ENCODE measurements around the gene MMP25. TPM values are rescaled to one million over a fixed set of nuclear protein-coding genes. Genes with fewer than 3 reads are reported as not detected.

MMP25 gene
- total RNA-seq, 1 donor from 2014 or later, result 0.89 TPM

DNA sequence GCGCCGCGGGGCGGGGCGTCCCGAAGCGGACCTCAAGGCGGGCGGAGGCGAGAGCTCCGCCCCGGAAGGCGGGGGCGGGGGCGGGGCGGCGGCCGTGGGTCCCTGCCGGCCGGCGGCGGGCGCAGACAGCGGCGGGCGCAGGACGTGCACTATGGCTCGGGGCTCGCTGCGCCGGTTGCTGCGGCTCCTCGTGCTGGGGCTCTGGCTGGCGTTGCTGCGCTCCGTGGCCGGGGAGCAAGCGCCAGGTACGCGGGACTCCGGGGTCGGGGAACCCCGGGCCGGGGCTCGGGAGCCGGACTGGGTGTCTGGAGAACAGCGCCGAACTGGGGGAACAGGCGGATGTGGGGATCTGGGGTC is 26.1 kb upstream of the MMP25 start, which contains the start of gene TNFRSF12A:
TNFRSF12A (plus strand) TSS at position 122 of the 357 bp plus-strand sequence; CDS start at position 152, 30 bp downstream.
- DNase-seq (ENCODE audit: low read depth) (peak; percentile 35), FAIRE-seq (no peak)
- Histone ChIP-seq H2AFZ (ENCODE audit: low read depth, low read length) (peak within 1 kb of the TSS; percentile 68), H3K4me1 (ENCODE audit: insufficient read depth, low read length) (peaks cover 29% of the 10 kb centered on the region), H3K27me3 (ENCODE audit: insufficient read depth, low read length) (no peaks in the 10 kb centered on the region), H3K36me3 (ENCODE audit: insufficient read depth, low read length) (no peaks in the 10 kb centered on the region), H3K79me2 (ENCODE audit: insufficient read depth, low read length) (peaks cover 5% of the 10 kb centered on the region), H3K9me3 (ENCODE audit: insufficient read depth, low read depth, low read length) (no peaks in the 10 kb centered on the region), H3K4me3 (ENCODE audit: insufficient read depth, low read depth, low read length) (peak within 1 kb of the TSS; percentile 94), H4K20me1 (ENCODE audit: insufficient read depth, low read length) (peaks cover 7% of the 10 kb centered on the region), H3K4me2 (ENCODE audit: low read length) (peak within 1 kb of the TSS; percentile 88), H3K27ac (ENCODE audit: low read depth, low read length) (peak within 1 kb of the TSS; percentile 100), H3K9ac (ENCODE audit: low read length) (peak within 1 kb of the TSS; percentile 99)
- Mint-ChIP-seq H3K4me3 (ENCODE audit: unreplicated experiment) (peak within 1 kb of the TSS; percentile 93), H3K9me3 (ENCODE audit: unreplicated experiment) (no peaks in the 10 kb centered on the region), H3K36me3 (ENCODE audit: low read depth, unreplicated experiment) (peaks cover 2% of the 10 kb centered on the region), H3K27me3 (ENCODE audit: low read depth, unreplicated experiment) (no peaks in the 10 kb centered on the region), H3K4me1 (ENCODE audit: low read depth, unreplicated experiment) (peaks cover 15% of the 10 kb centered on the region), H3K27ac (ENCODE audit: unreplicated experiment) (peak within 1 kb of the TSS; percentile 100)
- TF ChIP-seq, protein P1, sequence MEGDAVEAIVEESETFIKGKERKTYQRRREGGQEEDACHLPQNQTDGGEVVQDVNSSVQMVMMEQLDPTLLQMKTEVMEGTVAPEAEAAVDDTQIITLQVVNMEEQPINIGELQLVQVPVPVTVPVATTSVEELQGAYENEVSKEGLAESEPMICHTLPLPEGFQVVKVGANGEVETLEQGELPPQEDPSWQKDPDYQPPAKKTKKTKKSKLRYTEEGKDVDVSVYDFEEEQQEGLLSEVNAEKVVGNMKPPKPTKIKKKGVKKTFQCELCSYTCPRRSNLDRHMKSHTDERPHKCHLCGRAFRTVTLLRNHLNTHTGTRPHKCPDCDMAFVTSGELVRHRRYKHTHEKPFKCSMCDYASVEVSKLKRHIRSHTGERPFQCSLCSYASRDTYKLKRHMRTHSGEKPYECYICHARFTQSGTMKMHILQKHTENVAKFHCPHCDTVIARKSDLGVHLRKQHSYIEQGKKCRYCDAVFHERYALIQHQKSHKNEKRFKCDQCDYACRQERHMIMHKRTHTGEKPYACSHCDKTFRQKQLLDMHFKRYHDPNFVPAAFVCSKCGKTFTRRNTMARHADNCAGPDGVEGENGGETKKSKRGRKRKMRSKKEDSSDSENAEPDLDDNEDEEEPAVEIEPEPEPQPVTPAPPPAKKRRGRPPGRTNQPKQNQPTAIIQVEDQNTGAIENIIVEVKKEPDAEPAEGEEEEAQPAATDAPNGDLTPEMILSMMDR (IDR thresholded peaks at IDR 0.05; ENCODE audit: insufficient read depth, low read depth, low read length), result no peak

DNA sequence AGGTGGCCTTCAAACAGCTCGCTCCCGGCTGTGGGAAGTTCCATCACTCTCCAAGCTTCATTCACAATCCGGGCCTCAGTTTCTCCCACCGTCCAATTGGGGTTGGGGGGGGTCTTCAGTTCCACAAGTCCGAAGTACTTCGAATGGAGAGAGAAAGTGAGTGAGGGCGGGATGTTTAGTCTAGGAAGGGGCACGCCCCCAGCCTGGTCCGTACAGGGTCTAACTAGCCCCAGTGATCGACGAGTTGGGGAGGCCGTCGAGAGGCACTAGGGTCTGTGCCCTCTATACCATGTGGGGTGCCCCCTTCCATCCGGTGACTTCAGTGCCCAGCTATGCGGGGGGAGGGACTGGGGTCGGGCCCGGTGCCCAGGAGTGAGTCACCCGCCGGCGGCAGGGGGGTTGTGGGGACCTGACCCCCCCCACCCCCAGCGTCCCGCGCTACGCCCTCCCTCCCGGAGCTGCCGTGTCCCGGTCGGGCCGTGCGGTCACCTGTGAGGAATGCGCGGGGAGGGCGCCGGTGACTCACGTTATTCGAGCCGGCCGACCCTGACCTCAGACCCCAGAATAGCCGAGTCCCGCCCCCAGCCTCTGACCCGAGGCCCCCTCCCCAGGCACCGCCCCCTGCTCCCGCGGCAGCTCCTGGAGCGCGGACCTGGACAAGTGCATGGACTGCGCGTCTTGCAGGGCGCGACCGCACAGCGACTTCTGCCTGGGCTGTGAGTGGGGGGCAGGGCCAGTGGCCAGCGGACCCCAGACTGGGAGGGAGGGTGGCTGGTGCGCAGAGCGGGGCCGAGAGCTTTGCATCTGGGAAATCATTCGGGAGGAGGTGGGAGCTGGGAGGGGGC is 25.5 kb upstream of the MMP25 start:
- H3K27ac Mint-ChIP-seq (ENCODE audit: unreplicated experiment), result peak overlapping the region; percentile 100
- TF ChIP-seq EZH2 (IDR thresholded peaks at IDR 0.05; ENCODE audit: insufficient read depth, low read length), result no peak
- TF ChIP-seq, protein P1 (IDR thresholded peaks at IDR 0.05; ENCODE audit: insufficient read depth, low read depth, low read length), result no peak
- Histone ChIP-seq H3K9ac (ENCODE audit: low read length) (peak overlapping the region; percentile 99), H3K27me3 (ENCODE audit: insufficient read depth, low read length) (no peaks in the 10 kb centered on the region), H3K27ac (ENCODE audit: low read depth, low read length) (peak overlapping the region; percentile 100), H3K9me3 (ENCODE audit: insufficient read depth, low read depth, low read length) (no peaks in the 10 kb centered on the region), H3K4me2 (ENCODE audit: low read length) (peak overlapping the region; percentile 88), H4K20me1 (ENCODE audit: insufficient read depth, low read length) (peaks cover 12% of the 10 kb centered on the region), H3K4me3 (ENCODE audit: insufficient read depth, low read depth, low read length) (peak overlapping the region; percentile 94), H3K4me1 (ENCODE audit: insufficient read depth, low read length) (peaks cover 29% of the 10 kb centered on the region), H3K36me3 (ENCODE audit: insufficient read depth, low read length) (no peaks in the 10 kb centered on the region), H2AFZ (ENCODE audit: low read depth, low read length) (no peak overlapping the region), H3K79me2 (ENCODE audit: insufficient read depth, low read length) (peaks cover 5% of the 10 kb centered on the region)
- DNase-seq (ENCODE audit: low read depth) (peak; percentile 75), FAIRE-seq (no peak)
- peaks cover 4% of the 10 kb centered on the region for H3K36me3 Mint-ChIP-seq (ENCODE audit: low read depth, unreplicated experiment)
- peaks cover 14% of the 10 kb centered on the region for H3K4me1 Mint-ChIP-seq (ENCODE audit: low read depth, unreplicated experiment)
- H3K9me3 Mint-ChIP-seq (ENCODE audit: unreplicated experiment), result no peaks in the 10 kb centered on the region
- no peaks in the 10 kb centered on the region for H3K27me3 Mint-ChIP-seq (ENCODE audit: low read depth, unreplicated experiment)
- peak overlapping the region; percentile 93 for H3K4me3 Mint-ChIP-seq (ENCODE audit: unreplicated experiment)
